ENCODE measurements around the gene GPR107.
A peak's percentile ranks its signal among the peaks of the same experiment; 100 is the strongest.

Gene GPR107

DNA sequence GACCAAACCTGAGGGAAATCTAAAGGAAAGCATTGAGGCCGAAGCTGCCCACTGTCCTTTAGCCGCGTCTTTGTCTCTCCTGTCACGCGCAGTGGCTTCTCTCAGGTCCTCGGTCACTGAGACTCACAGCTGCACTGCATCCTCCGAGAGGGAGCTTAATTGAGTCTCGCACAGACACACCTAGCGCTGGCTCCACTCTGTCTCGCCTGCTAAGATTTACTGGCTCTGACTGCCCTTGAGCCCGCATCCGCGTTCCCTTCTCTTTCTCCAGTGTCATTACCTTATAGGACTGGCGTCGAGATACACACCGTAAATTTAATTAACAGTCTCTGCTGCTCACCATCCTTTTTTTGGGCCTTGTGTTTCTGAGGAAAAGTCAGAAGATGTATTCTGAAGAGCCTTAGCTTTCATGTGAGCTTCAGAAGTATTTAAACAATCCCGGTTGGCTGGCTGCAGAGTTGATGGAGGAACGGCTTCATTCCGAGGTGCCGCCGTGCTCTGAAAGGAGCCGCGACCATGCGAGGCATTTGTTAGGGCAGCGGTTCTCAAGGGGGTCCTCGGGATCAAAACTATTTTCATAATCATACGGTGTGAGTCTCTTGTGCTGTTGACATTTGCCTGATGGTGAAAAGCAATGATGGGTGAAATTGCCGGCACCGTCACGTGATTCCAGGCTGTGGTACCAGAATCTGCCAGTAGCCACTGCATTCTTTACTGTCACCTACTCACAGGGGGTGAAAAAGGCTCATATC is 58.3 kb downstream of the GPR107 start:
- no peak for DNase-seq

DNA sequence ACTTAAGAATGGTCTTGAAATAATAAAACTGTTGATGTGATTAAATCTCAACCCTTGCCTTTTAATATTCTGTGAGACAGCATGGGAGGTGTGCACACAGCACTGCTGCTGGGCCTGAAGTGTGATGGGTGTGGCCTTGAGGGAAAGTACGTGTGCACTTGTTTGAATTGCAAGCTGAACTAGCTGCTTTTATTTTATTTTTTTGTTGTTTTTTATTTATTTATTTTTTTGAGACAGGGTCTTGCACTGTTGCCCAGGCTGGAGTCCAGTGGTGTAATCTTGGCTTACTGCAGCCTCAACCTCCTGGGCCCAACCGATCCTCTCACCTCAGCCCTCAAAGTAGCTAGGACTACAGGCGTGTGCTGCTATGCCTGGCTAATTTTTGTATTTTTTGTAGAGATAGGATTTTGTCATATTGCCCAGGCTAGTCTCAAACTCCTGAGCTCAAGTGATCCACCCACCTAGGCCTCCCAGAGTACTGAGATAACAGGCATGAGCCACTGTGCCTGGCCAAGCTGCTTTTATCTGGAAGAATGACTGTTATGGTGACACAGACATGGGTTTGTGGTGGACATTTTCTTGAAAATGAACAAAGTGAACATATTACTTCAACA is 58.9 kb downstream of the GPR107 start:
- DNase-seq = no peak

DNA sequence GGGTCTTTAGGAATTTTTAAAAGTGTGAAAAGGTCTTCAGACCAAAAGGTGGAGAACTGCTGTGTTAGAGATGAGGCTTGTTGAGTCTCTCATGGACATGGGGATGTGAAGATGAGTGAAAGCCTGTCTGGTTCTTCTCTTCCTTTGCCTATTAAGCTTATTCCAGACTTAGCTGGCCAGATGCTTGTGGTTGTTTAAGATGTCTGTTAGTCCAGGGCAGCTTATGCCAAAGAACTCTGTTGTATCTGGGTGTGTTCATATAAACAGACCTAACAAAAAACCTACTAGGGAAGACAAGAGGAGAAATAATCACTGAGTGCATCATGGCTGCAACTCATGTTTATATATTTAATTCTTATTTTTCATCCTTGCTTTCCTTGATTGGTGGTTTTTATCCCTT is 61.0 kb downstream of the GPR107 start:
- DNase-seq = no peak

DNA sequence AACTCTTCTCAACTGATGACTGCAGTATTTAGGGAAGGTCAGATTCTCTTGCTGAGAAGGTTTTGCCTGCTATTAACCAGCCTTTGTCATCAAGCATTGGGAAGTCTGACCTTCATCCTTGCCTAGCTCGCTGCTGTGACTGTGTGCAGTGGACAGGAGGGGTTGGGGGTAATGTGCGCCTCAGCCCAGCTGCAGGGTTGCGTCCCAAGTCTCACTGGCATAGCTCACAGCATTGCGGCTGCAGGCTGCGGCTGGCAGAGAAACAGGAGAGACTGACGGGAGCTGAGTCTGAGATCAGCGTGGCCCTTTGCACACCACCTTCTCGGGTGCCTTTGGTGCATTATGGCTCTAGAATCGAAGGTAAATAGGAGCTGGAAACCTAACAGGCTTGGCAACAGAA is 62.6 kb downstream of the GPR107 start:
- DNase-seq = no peak

DNA sequence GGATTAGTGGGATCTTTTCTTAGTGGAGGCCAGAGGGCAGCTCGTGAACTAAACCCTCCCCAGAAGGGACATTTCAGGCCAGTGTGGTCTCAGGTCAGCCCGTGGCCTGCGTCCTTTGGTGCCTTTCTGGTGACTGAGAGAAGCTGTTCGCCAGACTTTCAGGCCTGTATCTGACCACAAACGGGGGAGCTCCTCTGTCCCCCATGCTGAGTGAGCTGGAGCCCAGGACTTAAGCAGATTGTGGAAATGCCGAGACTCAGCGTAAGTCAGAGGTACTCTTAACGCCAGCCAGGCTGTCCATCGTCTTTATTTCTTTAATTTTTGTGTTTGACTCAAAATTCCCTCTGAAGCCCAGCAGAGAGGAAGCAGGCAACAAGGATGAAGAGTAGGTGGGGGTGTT is 63.7 kb downstream of the GPR107 start:
- DNase-seq = no peak

DNA sequence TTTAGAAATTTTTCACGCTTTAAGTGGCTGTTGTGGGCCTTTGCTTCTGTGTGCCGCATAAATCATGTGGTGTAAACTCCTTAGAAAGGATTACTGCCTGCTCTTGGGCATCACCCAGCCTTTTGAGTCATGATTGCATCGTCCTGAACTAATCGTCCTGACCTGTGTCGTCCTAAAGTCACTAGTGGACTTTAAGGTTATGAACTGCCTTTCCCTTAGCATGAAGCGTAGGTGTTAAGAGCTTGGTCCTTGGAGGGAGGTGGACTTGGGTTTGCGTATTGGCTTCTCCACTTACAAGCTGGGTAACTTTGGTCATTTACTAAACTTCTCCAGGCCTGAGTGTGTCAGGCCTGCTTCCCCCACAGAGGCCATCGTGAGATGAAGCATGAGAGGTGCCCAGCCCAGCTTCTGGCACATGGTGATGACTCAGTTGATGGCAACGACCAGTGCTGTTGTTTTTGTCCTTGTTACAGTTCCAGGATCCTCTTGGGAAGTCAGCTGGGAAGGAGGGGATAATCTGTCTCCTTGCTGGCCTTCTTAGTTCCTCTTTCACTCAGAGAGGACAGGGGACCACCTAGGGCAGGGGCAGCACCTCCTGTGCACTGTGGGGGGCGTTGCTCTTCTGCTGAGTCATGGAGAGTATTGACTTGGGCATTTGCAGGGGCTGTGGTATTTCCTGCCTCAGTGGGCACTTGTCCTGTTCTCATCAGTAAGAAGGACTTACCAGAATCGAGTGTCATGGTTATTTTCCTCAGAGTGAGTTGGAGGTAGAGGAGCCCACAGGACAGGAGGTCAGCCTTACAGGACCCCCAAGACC is 64.3 kb downstream of the GPR107 start:
- no peak for DNase-seq

DNA sequence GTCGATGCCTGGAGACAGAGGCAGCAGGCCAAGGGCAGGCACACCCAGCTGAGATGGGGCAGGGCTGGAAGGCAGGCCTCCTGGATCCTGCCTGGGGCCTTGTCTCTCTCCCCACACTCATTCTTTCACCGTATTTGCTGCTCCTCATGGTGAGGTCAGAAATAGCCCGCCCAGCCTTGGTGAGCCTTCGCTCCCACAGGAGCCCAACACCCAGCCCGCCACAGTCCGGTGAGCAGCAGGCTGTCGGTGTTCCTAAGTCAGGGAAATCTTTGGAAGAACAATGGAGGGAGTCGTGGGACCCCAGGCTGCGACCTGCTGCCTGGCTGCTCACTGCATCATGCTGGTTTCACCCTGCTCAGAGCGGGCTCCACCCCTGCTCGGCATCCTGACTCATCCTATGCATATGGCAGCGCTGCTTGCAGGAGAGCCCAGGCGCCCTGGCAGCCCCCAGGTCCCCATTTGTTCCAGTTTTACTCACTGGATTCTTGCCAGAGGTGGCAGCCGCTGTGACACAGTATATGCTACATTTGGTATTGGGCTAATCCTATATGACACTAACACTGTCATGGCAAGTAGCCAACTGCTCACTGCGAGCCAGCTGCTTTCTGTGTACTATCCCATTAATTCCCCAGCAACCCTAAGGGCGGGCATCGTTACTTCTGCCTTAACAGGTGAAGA is 65.3 kb downstream of the GPR107 start:
- DNase-seq = no peak

DNA sequence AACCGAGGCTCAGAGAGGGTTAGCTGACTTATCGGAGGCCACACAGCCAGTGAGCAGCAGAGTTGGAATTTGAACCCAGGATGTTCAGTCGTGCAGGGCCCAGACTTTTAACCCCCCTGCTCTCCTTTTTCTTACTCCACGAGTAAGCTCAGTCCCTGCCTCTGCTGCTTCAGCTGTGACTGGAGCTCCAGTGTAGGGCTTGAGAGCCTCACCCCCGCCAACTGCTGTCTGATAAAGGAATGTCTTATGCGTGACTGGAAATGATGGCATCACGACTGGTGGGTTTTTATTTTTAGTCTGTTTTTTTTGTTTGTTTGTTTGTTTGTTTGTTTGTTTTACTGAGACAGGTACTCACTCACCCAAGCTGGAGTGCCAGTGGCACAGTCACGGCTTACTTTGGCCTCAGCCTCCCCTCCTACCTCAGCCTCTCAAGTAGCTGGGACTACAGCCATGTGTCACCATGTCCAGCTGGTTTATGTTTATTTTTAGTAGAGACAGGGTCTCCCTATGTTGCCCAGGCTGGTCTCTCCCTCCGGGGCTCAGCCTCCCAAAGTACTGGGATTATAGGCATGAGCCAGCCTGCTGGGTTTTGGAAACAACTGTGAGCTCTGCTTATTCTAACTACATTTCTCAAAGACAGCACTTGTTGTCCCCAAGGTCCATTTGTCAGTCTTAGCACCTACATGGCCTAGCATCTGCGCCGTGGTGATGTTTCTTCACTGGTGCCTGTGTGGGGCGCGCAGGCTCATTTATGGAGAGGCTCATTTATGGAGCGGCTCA is 66.0 kb downstream of the GPR107 start:
- DNase-seq = no peak

DNA sequence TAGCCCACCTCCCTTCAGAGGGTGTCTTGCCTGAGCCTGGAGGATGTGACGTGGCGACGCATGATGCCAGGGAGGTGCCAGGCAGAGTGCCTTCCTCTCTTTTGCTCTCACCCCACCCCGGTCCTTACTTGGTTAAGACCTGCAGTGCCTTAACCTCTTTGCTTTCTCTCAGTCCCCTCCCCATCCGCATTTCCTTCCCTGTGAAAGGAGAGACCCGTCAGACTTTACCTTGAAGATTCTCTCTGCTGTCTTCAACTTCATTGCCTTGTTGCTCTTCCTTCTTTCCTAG is 66.5 kb downstream of the GPR107 start:
- DNase-seq = no peak

DNA sequence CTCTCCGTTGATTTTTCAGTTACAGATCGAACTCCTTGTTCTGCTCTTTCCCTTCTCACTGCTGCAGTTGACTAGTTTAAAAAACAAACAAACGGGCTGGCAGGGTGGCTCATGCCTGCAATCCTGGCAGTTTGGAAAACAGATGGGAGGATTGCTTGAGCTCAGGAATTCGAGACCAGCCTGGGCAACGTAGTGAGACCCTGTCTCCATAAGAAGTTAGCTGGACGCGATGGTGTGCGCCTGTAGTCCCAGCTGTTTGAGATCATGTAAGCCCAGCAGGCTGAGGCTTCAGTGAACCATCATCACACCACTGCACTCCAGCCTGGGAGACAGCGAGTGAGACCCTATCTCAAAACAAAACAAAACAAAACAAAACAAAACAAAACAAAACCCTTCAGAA is 67.1 kb downstream of the GPR107 start:
- no peak for DNase-seq

DNA sequence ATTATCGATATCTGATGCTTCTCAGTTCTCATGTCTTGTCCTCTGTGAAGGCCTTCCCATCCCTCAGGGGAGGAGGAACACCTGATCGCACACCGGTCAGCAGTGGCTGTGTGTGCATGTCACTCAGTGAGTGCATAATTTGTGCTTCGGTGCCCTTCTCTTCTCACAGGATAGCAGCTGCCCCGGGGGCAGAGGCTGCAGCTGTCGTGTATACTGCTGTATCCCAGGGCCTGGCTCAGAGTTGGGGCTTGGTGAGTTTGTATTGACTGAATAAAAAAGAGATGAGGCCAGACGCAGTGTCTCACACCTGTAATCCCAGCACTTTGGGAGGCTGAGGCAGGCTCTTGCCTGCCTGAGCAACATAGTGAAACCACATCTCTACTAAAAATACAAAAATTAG is 68.8 kb downstream of the GPR107 start:
- DNase-seq = no peak

DNA sequence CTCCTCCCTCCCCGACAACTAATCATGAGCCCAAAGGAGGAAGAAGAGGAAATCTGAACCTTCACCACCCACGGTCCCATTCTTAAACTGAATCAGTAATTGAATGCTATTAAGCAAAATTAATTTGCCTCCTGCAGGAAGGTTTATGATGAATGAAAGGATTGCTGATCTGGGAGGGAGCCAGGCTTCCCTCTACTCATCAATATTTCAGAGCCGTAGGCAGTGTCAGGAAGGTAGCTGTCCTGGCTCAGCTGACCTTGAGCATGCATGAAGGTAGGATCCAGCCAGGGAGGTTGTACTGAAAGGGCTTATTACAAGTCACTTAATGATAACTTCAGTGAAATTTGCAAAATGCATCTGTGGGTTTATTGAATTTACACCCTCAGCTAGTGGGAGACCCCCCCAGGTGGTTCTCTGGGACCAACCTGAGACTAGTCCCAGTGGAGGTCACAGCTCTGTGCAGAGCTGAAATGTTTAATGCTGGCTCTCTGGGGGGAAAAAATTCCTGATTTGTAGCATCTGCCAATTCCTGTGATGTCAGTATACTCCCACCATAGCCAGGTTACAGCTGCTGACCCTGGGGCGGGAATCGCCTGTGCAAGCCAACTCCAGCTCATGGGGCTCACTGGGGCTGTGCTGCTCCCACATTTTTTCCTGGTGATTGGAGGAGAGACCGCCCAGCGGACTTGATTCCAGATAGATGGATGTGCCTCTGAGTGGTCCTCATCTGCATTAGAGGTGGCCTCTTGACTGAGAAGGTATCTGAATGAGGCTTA is 70.6 kb downstream of the GPR107 start:
- DNase-seq = no peak

DNA sequence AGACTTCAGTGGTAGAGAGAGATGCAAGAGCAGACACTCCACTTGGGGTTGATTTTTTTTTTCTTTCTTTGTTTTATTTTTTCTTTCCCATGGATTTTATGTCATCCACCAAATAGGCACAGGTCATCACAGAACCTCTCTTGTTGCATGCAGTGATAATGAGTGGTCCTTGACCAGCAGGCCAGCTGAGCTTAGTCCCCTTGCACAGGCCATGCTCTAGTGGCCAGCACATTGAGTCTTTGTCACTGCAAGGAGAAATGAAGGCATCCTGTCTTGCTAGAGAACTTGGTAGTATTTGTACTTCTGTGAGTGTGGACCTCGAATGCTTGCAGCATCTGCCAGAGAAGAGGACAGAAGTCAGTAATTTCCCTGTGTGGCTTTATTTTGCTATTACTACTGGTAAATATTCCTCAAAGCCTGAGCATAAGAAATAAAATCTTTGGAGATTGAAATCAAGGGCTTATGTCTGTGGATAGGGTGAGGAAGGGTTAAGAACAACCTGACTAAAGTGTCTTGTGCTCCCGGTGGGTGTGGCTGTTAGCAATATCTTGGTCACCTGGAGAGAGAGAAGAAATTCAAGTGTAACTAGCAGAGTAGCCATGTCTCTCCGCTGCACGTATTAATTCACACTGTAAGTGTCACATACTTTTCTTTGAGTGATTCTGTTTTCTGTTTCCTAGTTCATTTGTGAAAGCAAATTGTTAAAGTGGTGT is 73.2 kb downstream of the GPR107 start:
- DNase-seq = no peak

DNA sequence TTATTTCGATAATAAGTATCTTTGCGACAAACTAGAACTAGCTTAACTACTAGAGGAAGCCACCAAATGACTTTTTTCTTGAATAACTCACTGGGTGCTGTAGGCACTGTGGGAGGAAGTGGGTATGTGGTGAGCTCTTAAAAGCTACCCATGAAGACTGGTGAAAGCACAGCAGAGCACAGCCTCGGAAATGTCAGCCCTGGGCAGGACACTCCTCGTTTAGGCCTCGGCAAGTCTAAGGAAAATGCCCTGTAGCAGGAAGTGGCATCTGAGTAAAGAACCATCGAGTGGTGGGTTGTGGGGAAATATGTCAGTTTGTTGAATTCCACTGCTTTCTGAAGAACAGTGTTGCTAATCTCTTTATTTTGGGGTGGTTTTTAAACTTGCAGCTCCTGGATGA is 74.5 kb downstream of the GPR107 start:
- DNase-seq = peak; percentile 84

DNA sequence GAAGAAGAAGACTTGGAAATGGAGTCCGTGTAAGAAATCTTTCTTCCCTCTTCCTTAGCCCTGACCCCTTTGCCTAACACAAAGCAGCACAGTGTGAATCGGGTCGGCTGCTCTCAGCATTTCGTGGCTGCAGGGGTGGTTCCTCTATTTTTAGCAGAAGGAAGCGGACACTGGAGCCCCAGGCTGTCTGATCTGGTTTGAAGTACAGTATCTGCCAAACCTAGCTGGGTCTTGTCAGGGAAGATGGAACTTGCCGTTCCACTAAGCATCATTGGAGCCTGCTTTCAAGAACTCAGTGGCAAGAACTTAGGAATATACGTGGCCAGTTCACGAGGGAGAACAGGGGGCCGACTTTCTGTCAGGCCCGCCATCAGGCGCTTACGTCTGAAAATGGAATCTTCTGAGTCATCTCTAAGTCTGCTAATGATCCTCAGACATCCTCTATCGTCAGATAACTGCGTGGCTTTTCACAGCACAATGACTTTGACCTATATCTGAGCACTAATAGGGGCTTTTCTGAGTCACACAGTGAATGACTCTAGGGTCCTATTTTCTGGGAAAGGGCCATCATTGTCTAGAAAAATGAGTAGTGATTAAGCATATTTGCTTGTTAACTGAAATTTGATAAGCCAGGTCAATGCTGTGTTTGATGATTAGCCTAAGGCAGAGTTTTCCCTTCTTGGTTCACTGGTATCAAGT is 75.2 kb downstream of the GPR107 start:
- peak; percentile 72 for DNase-seq

DNA sequence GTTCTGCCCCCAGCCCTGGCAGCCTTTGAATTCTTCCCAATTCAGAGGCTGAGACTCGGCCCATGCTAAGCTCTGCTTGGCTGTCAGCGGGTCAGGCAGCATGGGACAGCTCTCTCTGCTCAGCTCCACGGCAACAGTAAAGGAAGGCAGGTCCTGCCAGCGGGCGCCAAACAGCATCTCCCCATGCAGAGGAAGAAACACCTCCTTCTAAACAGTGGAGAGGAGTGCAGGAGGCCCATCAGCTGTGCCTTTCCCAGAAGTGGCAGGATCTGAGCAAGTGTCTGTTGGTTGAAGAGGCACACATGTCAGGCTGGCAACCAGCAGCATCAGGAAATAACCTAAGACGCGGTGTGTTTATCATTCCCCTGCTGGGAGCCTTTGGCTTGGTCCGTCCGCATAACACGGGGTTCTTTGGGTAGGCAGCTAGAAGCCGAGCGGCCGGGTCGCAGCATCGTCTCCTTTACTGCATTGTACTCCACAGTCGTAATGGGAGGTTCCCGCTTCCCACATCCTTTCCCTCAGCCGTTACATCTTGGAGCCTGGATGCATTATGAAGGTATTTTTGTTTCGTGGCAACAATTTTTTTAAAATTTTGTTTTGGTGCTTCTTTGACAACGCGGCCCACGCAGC is 75.8 kb downstream of the GPR107 start:
- DNase-seq = no peak

DNA sequence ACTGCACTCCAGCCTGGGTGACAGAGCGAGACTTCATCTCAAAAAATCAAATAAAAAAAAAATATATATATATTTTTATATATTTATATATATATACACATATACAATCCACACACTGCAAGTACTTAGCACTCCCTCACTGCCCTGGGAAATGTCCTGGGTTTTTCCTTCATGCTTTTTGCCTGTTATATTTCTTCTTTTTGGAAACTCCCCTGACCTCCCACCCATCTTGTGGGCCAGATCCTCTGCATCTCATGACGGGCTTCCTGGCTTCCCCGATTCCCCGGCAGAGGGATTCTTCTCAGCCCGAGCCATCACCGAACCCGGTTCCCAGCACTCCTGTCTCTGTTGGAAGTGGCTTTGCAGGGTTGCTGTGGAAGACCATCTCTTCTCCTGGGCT is 79.0 kb downstream of the GPR107 start:
- no peak for DNase-seq

DNA sequence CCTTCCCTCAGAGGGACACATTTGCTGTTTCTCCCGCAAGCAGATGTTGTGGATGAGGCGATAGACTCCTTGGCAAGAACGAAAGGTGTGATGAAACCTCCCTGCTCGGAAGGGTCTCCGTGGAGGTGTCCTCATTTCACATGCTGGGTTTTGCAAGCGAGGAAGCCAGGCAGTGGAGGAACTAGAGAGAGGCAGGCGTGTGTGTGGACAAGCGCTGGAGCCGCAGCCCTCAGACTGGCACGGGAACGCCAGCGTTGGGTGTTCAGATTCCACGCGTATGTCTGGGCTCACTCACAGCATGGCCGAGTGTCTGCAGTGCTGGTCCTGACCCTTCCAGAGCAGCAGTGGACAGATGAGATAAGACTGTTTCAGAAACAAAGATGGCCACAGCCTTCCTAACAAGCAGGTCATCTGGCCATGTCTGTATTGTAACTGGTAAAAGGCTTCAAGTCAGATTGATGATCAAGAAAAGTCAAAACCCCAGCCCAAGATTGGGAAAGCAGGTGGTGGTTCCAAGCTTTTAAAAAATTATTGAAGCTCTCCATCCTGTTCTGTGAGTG is 83.5 kb downstream of the GPR107 start:
- DNase-seq = no peak

DNA sequence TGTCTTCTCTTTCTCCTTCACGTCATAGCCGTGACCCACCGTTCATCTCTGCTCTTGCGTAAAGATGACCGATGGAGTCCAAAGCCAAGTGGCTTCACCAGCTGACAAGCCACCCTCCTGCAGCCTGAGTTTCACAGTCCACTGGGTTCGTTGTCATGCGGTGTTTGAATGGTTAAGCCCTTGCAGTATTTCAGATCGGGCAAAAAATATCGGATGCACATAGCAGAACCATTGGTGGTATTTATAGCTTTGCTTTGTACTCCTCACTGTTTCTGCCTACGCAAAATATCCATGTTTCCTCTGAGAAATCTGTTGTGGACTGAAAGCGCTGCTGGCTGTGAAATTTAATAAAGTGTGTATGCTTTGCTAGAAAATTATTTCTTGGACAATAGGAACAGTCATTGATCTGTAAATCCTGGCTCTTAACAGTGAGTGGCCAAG is 84.0 kb downstream of the GPR107 start:
- no peak for DNase-seq

DNA sequence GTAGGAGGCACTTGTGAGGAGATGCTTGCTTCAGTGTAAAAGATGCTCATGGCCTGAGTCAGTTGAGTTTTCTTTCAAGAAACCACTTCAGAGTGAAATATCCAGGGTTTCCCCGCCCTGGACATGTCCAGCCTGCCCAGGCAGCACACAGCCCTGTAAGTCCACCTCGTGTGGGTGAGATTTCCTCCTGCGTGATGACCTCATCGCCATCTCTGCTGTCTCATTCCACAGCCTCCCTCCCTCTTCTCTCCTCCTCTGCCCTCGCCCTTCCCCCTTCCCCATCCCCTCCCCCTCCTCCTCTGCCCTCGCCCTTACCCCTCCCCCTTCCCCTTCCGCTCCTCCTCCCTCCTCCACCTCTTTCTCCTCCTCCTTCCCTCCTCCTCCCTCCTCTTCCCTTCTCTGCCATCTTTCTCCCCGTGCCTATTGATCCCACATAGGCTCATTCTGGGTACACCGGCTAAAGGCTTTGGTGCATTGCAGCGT is 84.5 kb downstream of the GPR107 start:
- no peak for DNase-seq

Data from CD4-positive, alpha-beta T cell treated with Interleukin-17A for 1 hour (primary cell).